HG02623 (cell line): ENCODE results near the gene KLHL26.
"Not testable (repeated sequence)": the region's sequence is repeated elsewhere in the genome, so short reads cannot be mapped to it uniquely, and the experiment has no call there.

Experiments used
- ATAC-seq: cut with Tn5 transposase; IDR thresholded peaks from one replicate; pipeline ENCODE4 v1.9.1; 2021; ENCODE audit warnings: moderate library complexity; ENCODE audit not compliant: unreplicated experiment

The KLHL26 gene

GRCh38 chr19:18662972-18663732, 26.3 kb downstream of the KLHL26 start:
- ATAC-seq, result no peak

GRCh38 chr19:18663940-18664530, 27.2 kb downstream of the KLHL26 start:
- no peak for ATAC-seq

DNA sequence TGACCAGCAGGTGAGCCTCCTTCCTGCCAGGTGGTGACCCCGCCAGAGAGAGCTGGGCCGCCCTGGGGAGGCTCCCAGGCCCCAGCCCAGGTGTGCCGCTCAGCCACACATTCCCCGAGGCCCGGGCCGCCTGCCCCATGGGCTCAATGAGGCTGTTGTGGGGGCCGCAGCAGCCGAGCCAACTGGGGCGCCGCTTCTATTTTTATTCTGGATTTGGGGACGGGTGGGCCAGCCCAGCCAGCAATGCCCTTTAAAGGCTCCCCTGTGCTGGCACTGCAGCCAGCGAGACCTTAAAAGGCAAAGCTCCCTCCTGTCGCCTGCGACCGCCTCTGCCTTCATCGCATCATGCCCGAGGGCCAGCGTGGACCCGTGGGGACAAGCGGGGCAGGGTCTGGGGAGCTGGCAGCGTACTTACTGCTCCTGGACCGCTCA, 29.0 kb downstream of the KLHL26 start:
- ATAC-seq, result no peak

DNA sequence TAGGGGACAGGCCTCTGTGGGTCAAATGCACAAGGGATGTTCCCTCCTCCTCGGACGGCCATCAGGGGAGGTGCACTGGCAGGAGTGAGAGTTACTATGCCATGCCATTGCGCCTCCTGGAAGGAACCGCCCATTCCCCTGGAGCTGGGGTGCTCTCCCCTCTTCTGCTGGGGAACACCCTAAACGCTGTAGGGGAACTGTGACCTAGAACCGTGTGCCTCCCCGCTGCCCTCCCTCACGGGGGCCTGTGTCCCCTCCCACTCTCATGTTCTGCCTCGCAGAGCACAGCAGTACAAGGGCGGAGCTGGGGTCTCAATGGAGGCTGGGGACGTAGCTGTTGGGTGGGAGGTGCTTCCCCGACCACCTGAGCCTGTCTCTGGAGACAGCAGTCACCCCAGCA, 29.5 kb downstream of the KLHL26 start:
- ATAC-seq, result no peak

DNA sequence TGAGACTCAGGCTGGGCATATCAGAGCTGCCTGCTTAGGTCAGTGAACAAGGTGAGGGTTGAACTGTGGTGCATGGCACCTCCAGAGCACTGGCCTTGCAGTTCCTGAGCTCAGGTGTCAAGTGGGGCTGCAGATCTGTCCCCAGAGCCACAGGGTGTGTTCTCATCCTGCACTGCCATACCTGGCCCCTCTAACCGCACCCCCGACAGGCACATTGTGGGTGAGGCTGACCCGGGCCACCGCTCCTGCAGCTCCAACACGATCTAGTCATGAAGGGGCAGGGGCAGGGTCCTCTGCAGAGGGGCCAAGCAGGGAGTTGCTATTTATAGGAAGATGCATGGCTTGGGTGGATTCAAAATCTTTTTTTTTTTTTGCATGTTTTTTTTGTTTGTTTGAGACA, 30.0 kb downstream of the KLHL26 start:
- ATAC-seq, result no peak

- no peak for ATAC-seq
Observed at GRCh38 chr19:18667531-18668251, 30.9 kb downstream of the KLHL26 start.

GRCh38 chr19:18668252-18668631, 31.4 kb downstream of the KLHL26 start:
- ATAC-seq, result no peak

GRCh38 chr19:18668744-18669523, 32.1 kb downstream of the KLHL26 start:
- ATAC-seq, result no peak

DNA sequence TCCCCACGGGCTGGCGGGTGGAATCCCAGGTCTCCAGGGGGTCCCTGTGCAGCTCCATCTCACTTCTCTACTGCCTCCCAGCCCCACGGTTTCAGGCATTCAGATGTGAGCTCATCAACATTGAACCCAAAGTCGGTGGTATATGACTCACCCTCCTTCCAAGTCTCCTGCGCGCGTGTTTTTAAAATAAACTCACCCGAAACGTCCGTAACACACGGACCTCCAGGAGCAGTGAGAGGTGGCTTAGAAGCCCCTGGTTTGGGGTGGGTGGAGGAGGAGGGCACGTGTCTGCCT, 32.6 kb downstream of the KLHL26 start:
- ATAC-seq, result no peak

DNA sequence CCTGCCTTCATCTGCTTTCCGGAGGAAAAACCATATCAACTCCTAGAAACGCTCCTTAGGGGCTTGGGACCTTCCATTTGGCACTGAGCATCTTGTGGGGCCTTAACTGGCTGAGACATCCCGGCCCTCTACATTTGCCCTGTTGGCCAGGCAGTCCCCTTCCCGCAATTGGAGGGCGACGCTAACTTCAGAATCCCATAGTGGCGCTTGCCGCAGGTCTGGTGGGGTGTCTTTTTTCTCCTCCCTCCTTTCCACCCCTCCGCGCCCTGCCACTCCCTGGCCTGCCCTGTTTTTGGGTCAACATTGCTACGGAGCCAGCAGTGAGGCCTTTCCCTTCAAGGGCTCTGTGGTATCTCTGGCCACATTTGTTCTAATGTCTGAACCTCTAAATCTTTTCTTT, 33.1 kb downstream of the KLHL26 start:
- no peak for ATAC-seq

- no peak for ATAC-seq
Observed at GRCh38 chr19:18670312-18670711, 33.5 kb downstream of the KLHL26 start.

GRCh38 chr19:18671303-18672043, 34.6 kb downstream of the KLHL26 start:
- no peak for ATAC-seq

DNA sequence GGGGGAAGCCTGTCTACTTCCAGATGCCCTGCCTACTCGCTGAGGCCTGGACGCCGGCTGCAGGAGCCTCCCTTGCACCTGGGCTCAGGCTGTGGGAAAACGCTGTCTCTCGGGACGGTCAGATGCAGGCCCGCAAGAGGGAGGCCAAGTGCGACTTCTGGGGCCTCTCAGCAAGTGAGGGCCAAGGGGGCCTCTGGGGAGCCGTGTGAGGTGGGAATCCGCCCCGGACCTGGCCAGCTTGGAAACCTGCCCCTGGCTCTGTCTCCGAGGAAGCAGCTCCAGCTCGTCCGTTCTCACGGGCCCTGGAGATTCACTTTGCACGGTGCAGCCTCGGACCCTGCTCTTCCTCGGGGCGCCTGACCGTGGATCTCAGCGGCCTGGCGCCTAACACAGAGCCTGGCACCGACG, 35.2 kb downstream of the KLHL26 start:
- ATAC-seq, result no peak

DNA sequence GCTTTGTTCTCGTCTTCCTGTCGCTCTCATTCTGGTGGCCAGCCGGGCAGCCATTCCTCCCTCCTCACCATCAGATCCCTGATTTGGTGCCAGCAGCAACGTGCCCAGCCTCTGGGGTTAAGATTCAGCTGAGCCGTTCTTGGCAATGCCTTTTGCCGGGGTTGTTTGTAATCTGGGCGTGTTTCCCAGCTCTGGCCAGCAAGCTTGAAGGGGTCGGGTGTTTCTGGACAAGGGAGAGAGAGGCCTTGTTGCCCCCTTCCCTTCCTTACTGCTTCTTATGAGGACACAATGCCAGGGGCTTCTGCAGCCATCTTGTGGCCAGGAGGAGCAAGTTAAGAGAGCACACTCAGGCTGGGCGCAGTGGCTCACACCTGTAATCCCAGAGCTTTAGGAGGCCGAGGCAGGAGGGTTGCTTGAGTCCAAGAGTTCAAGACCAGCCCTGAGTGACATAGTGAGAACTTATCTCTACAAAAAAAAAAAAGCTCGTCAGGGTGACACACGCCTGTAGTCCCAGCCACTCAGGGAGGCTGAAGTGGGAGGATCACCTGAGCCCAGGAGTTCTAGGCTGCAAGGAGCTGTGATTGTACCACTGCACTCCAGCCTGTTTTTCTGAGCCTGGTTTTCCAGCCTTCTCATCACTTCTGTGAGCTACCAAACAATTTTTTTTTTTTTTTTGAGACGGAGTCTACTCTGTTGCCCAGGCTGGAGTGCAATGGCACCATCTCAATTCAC, 35.9 kb downstream of the KLHL26 start:
- ATAC-seq, result no peak

- ATAC-seq, result no peak
Observed at GRCh38 chr19:18674616-18675015, 37.8 kb downstream of the KLHL26 start.

GRCh38 chr19:18675779-18676178, 39.0 kb downstream of the KLHL26 start:
- no peak for ATAC-seq

DNA sequence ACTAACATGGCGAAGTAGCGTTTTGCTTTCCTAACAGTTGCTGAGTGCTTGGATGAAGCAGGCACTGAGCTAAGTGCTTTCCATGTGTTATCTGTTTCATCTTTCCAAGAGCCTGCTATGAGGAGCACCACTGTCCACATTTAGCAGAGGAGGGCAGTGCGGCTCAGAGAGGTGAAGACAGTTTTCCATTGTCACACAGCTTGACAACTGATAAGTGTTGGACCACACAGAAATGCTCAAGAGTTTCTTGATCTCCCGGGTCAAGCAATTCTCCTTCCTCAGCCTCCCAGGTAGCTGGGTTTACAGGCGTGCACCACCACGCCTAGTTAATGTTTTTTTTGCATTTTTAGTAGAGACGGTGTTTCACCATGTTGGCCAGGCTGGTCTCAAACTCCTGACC, 39.9 kb downstream of the KLHL26 start:
- ATAC-seq, result no peak

GRCh38 chr19:18677156-18677555, 40.3 kb downstream of the KLHL26 start:
- no peak for ATAC-seq

DNA sequence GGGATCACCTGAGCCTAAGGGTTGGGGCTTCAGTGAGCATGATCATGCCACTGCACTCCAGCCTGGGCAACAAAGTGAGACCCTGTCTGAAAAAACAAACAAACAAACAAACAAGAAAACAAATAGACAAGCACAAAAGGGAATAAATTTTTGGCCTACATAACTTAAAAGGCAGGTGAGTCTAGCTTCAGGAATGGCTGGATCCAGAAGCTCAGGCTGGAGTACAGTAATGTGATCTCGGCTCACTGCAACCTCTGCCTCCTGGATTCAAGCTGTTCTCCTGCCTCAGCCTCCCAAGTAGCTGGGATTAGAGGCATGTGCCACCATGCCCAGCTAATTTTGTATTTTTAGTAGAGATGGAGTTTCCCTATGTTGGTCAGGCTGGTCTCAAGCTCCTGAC, 43.3 kb downstream of the KLHL26 start:
- ATAC-seq, result not testable (repeated sequence)

DNA sequence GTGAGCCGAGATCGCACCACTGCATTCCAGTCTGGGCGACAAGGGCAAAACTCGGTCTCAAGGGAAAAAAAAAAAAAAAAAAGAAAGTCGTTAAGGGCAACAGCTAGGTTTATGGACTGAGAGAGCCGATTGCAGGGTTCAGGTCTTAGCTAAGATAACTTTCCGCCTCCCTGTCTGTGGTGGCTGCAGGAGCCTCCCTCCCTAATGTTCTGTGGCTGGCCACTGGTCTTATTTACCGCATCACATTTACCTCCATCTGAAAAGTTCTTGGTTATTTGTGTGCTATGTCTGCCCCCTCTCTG, 45.9 kb downstream of the KLHL26 start:
- ATAC-seq, result no peak
